NCI-H2227 (cell line): ENCODE data around the gene DST.
"Not testable (repeated sequence)": the region's sequence is repeated elsewhere in the genome, so short reads cannot be mapped to it uniquely, and the experiment has no call there.

Experiments
- DNase-seq: peaks from one replicate; lab custom pipeline; 2025; ENCODE audit not compliant: unreplicated experiment; lab: John Stamatoyannopoulos, UW

DST gene

GRCh38 chr6:56572788-56573471 is 69.8 kb downstream of the DST start:
- DNase-seq, result no peak

- DNase-seq, result no peak
Observed at GRCh38 chr6:56571605-56572004, 71.1 kb downstream of the DST start.

- DNase-seq, result peak; percentile 5
Observed at GRCh38 chr6:56570413-56571359, 72.0 kb downstream of the DST start.

- no peak for DNase-seq
Observed at GRCh38 chr6:56567501-56567900, 75.2 kb downstream of the DST start.

- DNase-seq, result not testable (repeated sequence)
Observed at GRCh38 chr6:56562730-56563129, 80.0 kb downstream of the DST start.

GRCh38 chr6:56556751-56557540 is 85.7 kb downstream of the DST start:
- DNase-seq, result no peak

GRCh38 chr6:56555438-56555872 is 87.2 kb downstream of the DST start:
- peak; percentile 13 for DNase-seq

- DNase-seq, result no peak
Observed at GRCh38 chr6:56552187-56553130, 90.2 kb downstream of the DST start.

GRCh38 chr6:56551409-56552120 is 91.1 kb downstream of the DST start:
- DNase-seq, result no peak

GRCh38 chr6:56550301-56550700 is 92.4 kb downstream of the DST start:
- no peak for DNase-seq

- peak; percentile 51 for DNase-seq
Observed at GRCh38 chr6:56549014-56549413, 93.7 kb downstream of the DST start.

GRCh38 chr6:56547687-56548086 is 95.0 kb downstream of the DST start:
- DNase-seq, result no peak

- DNase-seq, result peak; percentile 93
Observed at GRCh38 chr6:56542364-56543331, 100.0 kb downstream of the DST start.

- no peak for DNase-seq
Observed at GRCh38 chr6:56541741-56542360, 100.8 kb downstream of the DST start.

GRCh38 chr6:56541030-56541600 is 101.6 kb downstream of the DST start:
- no peak for DNase-seq

GRCh38 chr6:56540232-56541029 is 102.3 kb downstream of the DST start:
- DNase-seq, result no peak
